PFSK-1 (cell line): ENCODE measurements around the gene RBPJL.

Experiments used
- FOXP2 ChIP-seq: optimal IDR thresholded peaks from 2 replicates; pipeline ENCODE3; 2011; ENCODE audit warnings: borderline replicate concordance, control low read depth, inconsistent platforms; ENCODE audit not compliant: insufficient read depth; ENCODE audit errors: extremely low read length, extremely low read depth
- POLR2AphosphoS5 ChIP-seq: IDR thresholded peaks from 2 replicates; pipeline ENCODE4 v1.6.1; 2012; ENCODE audit warnings: low read depth, mild to moderate bottlenecking, control low read depth, low read length, moderate library complexity
- SIN3A ChIP-seq: IDR thresholded peaks from 2 replicates; pipeline ENCODE4 v1.6.1; 2012; ENCODE audit warnings: mild to moderate bottlenecking, low read length, moderate library complexity, borderline replicate concordance; ENCODE audit not compliant: insufficient read depth
- TAF1 ChIP-seq: IDR thresholded peaks from 2 replicates; pipeline ENCODE4 v1.6.1; 2012; ENCODE audit warnings: low read length, control low read depth, borderline replicate concordance; ENCODE audit not compliant: insufficient read depth
- TF ChIP-seq, protein P1 (sequence below), 2 experiments: IDR thresholded peaks; 2 replicates each; pipeline versions ENCODE4 v1.6.1 to v1.8.0; 2011 to 2012; ENCODE audit warnings: low read depth in 2 of 2, low read length in 2 of 2, control low read depth in 1 of 2, inconsistent platforms in 1 of 2, mild to moderate bottlenecking in 1 of 2, moderate library complexity in 1 of 2; ENCODE audit not compliant: insufficient read depth in 1 of 2

DNA sequence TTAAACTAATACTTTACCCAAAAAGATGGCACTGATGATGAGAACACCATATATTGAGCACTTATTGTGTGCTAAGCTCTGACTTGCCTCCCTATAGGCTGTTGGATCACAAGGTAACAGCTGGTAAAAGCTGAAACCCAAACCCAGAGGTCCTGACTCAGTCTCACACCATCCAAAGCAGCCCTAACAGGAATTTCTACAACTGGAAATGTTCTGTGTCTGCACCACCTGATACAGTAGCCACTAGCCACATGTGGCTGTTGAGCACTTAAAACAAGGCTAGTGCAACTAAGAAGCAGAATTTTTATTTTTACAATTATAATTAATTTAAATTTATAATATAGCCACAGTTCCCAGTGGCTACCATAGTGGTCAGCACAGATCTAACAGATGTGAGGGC lies 17.1 kb downstream of the RBPJL start:
- TF ChIP-seq, protein P1, sequence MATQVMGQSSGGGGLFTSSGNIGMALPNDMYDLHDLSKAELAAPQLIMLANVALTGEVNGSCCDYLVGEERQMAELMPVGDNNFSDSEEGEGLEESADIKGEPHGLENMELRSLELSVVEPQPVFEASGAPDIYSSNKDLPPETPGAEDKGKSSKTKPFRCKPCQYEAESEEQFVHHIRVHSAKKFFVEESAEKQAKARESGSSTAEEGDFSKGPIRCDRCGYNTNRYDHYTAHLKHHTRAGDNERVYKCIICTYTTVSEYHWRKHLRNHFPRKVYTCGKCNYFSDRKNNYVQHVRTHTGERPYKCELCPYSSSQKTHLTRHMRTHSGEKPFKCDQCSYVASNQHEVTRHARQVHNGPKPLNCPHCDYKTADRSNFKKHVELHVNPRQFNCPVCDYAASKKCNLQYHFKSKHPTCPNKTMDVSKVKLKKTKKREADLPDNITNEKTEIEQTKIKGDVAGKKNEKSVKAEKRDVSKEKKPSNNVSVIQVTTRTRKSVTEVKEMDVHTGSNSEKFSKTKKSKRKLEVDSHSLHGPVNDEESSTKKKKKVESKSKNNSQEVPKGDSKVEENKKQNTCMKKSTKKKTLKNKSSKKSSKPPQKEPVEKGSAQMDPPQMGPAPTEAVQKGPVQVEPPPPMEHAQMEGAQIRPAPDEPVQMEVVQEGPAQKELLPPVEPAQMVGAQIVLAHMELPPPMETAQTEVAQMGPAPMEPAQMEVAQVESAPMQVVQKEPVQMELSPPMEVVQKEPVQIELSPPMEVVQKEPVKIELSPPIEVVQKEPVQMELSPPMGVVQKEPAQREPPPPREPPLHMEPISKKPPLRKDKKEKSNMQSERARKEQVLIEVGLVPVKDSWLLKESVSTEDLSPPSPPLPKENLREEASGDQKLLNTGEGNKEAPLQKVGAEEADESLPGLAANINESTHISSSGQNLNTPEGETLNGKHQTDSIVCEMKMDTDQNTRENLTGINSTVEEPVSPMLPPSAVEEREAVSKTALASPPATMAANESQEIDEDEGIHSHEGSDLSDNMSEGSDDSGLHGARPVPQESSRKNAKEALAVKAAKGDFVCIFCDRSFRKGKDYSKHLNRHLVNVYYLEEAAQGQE (IDR thresholded peaks at IDR 0.05; ENCODE audit: insufficient read depth in 1 of 2, low read depth in 2 of 2, low read length in 2 of 2), result no peak
- TF ChIP-seq TAF1 (no peak), SIN3A (no peak), POLR2AphosphoS5 (no peak), FOXP2 (no peak)
